Measurements from ENCODE around the gene CELF1.

The CELF1 gene

GRCh38 chr11:47589977-47590861 lies 37.3 kb upstream of the CELF1 start:
- no peak for DNase-seq
- Histone ChIP-seq H3K4me1 (ENCODE audit: control insufficient read depth, insufficient read depth, low read length, poor library complexity, severe bottlenecking) (no peaks in the 10 kb centered on the region), H3K4me3 (ENCODE audit: insufficient read depth, low read depth, low read length, poor library complexity, severe bottlenecking) (no peak overlapping the region), H3K27ac (ENCODE audit: insufficient read depth, low read length, poor library complexity, severe bottlenecking) (no peak overlapping the region), H3K27me3 (replicated peaks; ENCODE audit: control insufficient read depth, insufficient read depth, low read length, poor library complexity, severe bottlenecking) (peaks cover 14% of the 10 kb centered on the region), H3K36me3 (ENCODE audit: control insufficient read depth, insufficient read depth, low read length) (no peaks in the 10 kb centered on the region), H3K9me3 (ENCODE audit: control insufficient read depth, low read length) (no peaks in the 10 kb centered on the region)

DNA sequence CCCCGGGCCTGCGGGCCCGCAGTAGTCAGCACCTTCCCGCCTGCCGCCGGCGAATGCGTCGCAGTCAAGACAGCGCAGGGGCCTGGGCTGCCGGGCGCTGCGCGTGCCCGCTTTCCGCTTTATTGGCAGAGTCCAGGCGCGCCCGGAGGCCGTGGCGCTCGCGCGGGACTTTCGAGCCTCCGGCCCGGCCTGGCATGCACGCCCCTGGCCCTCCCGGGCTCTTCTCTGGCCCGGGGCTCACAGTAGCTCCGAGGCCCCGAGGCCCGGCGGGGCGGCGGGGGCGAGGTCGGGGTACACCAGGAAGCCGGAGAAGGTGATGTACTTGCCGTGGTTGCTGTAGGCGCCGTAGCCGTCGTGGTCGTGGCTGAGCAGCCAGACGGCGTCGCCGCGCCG lies 36.6 kb upstream of the CELF1 start:
- no peaks in the 10 kb centered on the region for H3K4me1 ChIP-seq (ENCODE audit: control insufficient read depth, insufficient read depth, low read length, poor library complexity, severe bottlenecking)
- H3K9me3 ChIP-seq (ENCODE audit: control insufficient read depth, low read length), result no peaks in the 10 kb centered on the region
- no peaks in the 10 kb centered on the region for H3K36me3 ChIP-seq (ENCODE audit: control insufficient read depth, insufficient read depth, low read length)
- H3K4me3 ChIP-seq (ENCODE audit: insufficient read depth, low read depth, low read length, poor library complexity, severe bottlenecking), result no peak overlapping the region
- H3K27me3 ChIP-seq (replicated peaks; ENCODE audit: control insufficient read depth, insufficient read depth, low read length, poor library complexity, severe bottlenecking), result peaks cover 14% of the 10 kb centered on the region
- H3K27ac ChIP-seq (ENCODE audit: insufficient read depth, low read length, poor library complexity, severe bottlenecking), result no peak overlapping the region
- DNase-seq, result no peak

DNA sequence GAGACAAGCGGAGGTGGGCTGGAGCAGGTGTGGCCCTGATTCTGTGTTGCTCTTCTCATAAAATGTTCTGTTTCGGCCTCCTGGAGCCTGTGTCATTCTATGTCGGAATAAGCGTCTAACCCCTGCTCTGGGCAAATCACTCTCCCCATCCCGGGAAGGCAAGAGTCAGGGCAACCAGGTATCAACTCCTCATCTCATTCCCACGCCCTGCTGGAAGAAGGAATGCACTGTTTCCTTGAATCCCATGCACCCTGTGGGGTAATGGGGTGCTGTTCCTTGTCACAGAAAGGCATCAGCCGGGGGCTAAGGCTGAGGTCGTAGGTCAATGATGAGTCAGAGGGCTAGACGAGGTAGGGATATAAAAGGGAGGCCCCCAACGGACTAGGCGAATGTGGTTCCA lies 36.2 kb upstream of the CELF1 start:
- H3K27ac ChIP-seq (ENCODE audit: insufficient read depth, low read length, poor library complexity, severe bottlenecking), result no peak overlapping the region
- H3K4me3 ChIP-seq (ENCODE audit: insufficient read depth, low read depth, low read length, poor library complexity, severe bottlenecking), result no peak overlapping the region

DNA sequence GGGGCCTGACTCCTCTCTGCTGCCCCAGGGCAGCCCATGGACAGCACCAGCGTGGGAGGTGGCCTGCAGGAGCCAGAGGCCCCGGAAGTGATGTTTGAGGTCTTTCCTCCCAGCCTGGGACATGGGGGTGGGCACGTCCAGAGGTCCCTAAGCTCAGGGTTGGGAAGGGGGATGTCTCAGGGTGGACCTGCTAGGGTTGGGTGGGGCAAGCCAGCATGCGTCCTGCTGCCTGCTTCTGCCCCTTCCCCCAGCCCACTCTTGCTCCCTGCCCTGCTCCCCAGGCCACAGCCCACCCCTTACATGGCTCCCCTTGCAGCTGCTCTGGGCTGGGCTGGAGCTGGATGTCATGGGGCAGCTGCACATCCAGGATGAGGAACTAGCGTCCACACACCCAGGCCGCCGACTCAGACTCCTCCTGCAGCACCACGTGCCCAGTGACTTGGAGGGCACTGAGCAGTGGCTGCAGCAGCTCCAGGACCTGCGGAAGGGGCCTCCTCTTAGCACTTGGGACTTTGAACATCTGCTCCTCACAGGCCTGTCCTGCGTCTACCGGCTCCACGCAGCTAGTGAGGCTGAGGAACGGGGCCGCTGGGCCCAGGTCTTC lies 34.9 kb upstream of the CELF1 start:
- no peaks in the 10 kb centered on the region for H3K9me3 ChIP-seq (ENCODE audit: control insufficient read depth, low read length)
- DNase-seq, result no peak
- no peak overlapping the region for H3K4me3 ChIP-seq (ENCODE audit: insufficient read depth, low read depth, low read length, poor library complexity, severe bottlenecking)
- H3K27ac ChIP-seq (ENCODE audit: insufficient read depth, low read length, poor library complexity, severe bottlenecking), result no peak overlapping the region
- H3K4me1 ChIP-seq (ENCODE audit: control insufficient read depth, insufficient read depth, low read length, poor library complexity, severe bottlenecking), result no peaks in the 10 kb centered on the region
- peaks cover 16% of the 10 kb centered on the region for H3K36me3 ChIP-seq (ENCODE audit: control insufficient read depth, insufficient read depth, low read length)
- no peaks in the 10 kb centered on the region for H3K27me3 ChIP-seq (replicated peaks; ENCODE audit: control insufficient read depth, insufficient read depth, low read length, poor library complexity, severe bottlenecking)

More for the DNA sequence above, 36.2 kb upstream of the CELF1 start:
- H3K9me3 ChIP-seq (ENCODE audit: control insufficient read depth, low read length), result no peaks in the 10 kb centered on the region
- no peaks in the 10 kb centered on the region for H3K4me1 ChIP-seq (ENCODE audit: control insufficient read depth, insufficient read depth, low read length, poor library complexity, severe bottlenecking)
- H3K36me3 ChIP-seq (ENCODE audit: control insufficient read depth, insufficient read depth, low read length), result peaks cover 3% of the 10 kb centered on the region
- DNase-seq, result no peak
- peaks cover 10% of the 10 kb centered on the region for H3K27me3 ChIP-seq (replicated peaks; ENCODE audit: control insufficient read depth, insufficient read depth, low read length, poor library complexity, severe bottlenecking)

- no peak overlapping the region for H3K4me3 ChIP-seq (ENCODE audit: insufficient read depth, low read depth, low read length, poor library complexity, severe bottlenecking)
- peaks cover 23% of the 10 kb centered on the region for H3K36me3 ChIP-seq (ENCODE audit: control insufficient read depth, insufficient read depth, low read length)
- DNase-seq, result no peak
- H3K27me3 ChIP-seq (replicated peaks; ENCODE audit: control insufficient read depth, insufficient read depth, low read length, poor library complexity, severe bottlenecking), result no peaks in the 10 kb centered on the region
- H3K27ac ChIP-seq (ENCODE audit: insufficient read depth, low read length, poor library complexity, severe bottlenecking), result no peak overlapping the region
- H3K9me3 ChIP-seq (ENCODE audit: control insufficient read depth, low read length), result no peaks in the 10 kb centered on the region
- no peaks in the 10 kb centered on the region for H3K4me1 ChIP-seq (ENCODE audit: control insufficient read depth, insufficient read depth, low read length, poor library complexity, severe bottlenecking)
Observed at GRCh38 chr11:47587039-47587716, 34.2 kb upstream of the CELF1 start.

DNA sequence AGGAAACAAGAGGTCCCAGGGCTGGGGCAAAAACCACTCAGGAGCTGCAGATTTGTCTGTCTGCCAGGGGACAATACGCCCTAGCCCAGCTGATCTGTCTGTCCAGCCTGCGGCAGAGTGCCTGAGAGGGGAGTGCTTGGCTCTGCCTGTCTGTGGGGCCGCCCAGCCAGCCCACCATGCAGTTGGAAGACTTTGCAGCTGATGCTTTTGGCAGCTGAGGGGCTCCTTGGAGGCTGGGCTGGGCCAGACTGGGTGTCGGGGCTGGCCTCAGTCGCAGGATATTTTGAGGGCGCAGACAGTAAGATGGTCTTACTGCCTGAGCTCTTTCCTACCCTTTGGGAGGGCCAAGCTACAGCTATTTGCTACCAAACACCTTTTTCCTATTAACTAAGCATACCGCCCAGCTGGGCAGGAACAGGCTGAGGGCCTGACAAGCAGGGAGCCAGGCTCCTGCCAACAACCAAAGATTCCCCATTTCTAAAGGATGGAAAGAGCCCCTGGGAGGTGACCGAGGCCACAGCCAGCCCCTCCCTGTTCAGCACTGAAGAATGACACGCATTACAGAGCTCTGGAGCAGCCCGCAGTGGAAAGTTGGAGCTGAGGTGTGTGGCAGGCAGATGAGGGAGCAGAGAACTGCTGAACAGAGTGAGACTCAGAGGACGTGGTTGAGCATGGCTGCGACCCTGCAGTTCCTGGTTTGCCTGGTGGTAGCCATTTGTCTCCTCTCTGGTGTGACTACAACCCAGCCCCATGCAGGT lies 33.3 kb upstream of the CELF1 start, which contains the start of gene FAM180B:
TSS of gene FAM180B (plus strand) at position 581 of the 758 bp plus-strand sequence. CDS start at position 672, 91 bp downstream.
- H3K4me3 ChIP-seq (ENCODE audit: insufficient read depth, low read depth, low read length, poor library complexity, severe bottlenecking), result no peak within 1 kb of the TSS
- H3K9me3 ChIP-seq (ENCODE audit: control insufficient read depth, low read length), result no peaks in the 10 kb centered on the region
- H3K36me3 ChIP-seq (ENCODE audit: control insufficient read depth, insufficient read depth, low read length), result peaks cover 32% of the 10 kb centered on the region
- no peak within 1 kb of the TSS for H3K27ac ChIP-seq (ENCODE audit: insufficient read depth, low read length, poor library complexity, severe bottlenecking)
- H3K4me1 ChIP-seq (ENCODE audit: control insufficient read depth, insufficient read depth, low read length, poor library complexity, severe bottlenecking), result no peaks in the 10 kb centered on the region
- DNase-seq, result no peak
- no peaks in the 10 kb centered on the region for H3K27me3 ChIP-seq (replicated peaks; ENCODE audit: control insufficient read depth, insufficient read depth, low read length, poor library complexity, severe bottlenecking)

- Histone ChIP-seq H3K27me3 (replicated peaks; ENCODE audit: control insufficient read depth, insufficient read depth, low read length, poor library complexity, severe bottlenecking) (no peaks in the 10 kb centered on the region), H3K27ac (ENCODE audit: insufficient read depth, low read length, poor library complexity, severe bottlenecking) (no peak overlapping the region), H3K9me3 (ENCODE audit: control insufficient read depth, low read length) (no peaks in the 10 kb centered on the region), H3K4me1 (ENCODE audit: control insufficient read depth, insufficient read depth, low read length, poor library complexity, severe bottlenecking) (peaks cover 11% of the 10 kb centered on the region), H3K4me3 (ENCODE audit: insufficient read depth, low read depth, low read length, poor library complexity, severe bottlenecking) (no peak overlapping the region), H3K36me3 (ENCODE audit: control insufficient read depth, insufficient read depth, low read length) (peaks cover 35% of the 10 kb centered on the region)
- no peak for DNase-seq
Observed at GRCh38 chr11:47583844-47584243, 30.9 kb upstream of the CELF1 start.

DNA sequence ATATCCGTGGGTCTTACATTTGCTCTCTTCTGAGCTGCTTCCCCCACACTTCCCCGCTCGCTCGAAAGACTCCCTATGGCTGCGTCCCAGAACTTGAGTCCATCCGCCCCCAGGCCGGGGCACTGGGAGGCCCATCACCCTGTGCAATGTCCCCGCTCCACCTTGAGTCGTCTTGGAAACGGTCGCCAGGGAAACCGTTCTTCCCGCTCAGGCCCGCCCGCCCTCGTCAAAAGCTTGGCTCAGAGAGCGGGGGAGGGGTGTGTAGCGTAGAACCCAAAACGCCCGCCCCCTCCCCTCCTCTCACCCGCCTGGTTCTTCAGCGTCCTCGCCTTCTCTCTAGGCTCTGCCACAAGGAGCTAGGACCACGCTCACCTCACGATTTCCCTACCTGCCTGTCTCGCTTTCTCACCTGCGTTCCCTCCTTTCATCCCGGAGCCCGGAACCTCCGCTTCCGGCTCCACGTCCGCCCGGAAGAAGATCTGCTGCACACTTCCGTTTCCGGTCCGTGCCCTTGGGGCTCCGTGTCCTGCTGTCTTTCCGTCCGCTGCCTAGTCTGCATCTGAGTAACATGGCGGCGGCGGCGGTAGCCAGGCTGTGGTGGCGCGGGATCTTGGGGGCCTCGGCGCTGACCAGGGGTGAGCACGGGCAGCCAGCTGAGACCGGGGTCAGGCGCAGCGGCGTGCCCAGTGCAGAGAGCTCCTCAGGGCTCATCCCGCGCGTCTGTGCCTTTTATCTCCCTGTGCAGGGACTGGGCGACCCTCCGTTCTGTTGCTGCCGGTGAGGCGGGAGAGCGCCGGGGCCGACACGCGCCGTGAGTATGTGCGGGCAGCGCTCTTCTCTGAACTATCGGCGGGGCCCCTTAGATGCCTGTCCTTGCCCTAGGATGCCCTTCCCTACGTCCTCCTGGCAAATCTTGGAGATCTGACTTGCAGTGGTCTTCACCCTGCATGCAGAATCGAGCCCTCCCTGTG lies 25.9 kb upstream of the CELF1 start, which contains the start of the genes KBTBD4 and NDUFS3:
TSS of gene KBTBD4 (minus strand) at position 447 of the 971 bp plus-strand sequence. CDS start at position 428, 19 bp downstream.
TSS of gene NDUFS3 (plus strand) at position 551 of the 971 bp plus-strand sequence. CDS start at position 569, 18 bp downstream.
- Histone ChIP-seq H3K4me1 (ENCODE audit: control insufficient read depth, insufficient read depth, low read length, poor library complexity, severe bottlenecking) (peaks cover 25% of the 10 kb centered on the region), H3K9me3 (ENCODE audit: control insufficient read depth, low read length) (no peaks in the 10 kb centered on the region), H3K27ac (ENCODE audit: insufficient read depth, low read length, poor library complexity, severe bottlenecking) (peak within 1 kb of the TSS; percentile 91), H3K4me3 (ENCODE audit: insufficient read depth, low read depth, low read length, poor library complexity, severe bottlenecking) (peak within 1 kb of the TSS; percentile 86), H3K27me3 (replicated peaks; ENCODE audit: control insufficient read depth, insufficient read depth, low read length, poor library complexity, severe bottlenecking) (no peaks in the 10 kb centered on the region), H3K36me3 (ENCODE audit: control insufficient read depth, insufficient read depth, low read length) (peaks cover 36% of the 10 kb centered on the region)
- DNase-seq, result peak; percentile 80 to 86 (median 81)
